ENCODE results near the gene PLEKHH1.

The PLEKHH1 gene

GRCh38 chr14:67574806-67575205 lies 41.7 kb downstream of the PLEKHH1 start:
- no peak overlapping the region for H3K27ac ChIP-seq (ENCODE audit: low read depth, low read length)
- H3K4me3 ChIP-seq (ENCODE audit: low read length): no peak overlapping the region
- H3K4me1 ChIP-seq (ENCODE audit: control insufficient read depth, insufficient read depth, low read length): no peaks in the 10 kb centered on the region
- H3K9ac ChIP-seq (ENCODE audit: low read length): no peak overlapping the region
- H3K36me3 ChIP-seq (ENCODE audit: control insufficient read depth, insufficient read depth, low read length): peaks cover 19% of the 10 kb centered on the region
- H3K27me3 ChIP-seq (ENCODE audit: control insufficient read depth, insufficient read depth, low read length): no peaks in the 10 kb centered on the region

DNA sequence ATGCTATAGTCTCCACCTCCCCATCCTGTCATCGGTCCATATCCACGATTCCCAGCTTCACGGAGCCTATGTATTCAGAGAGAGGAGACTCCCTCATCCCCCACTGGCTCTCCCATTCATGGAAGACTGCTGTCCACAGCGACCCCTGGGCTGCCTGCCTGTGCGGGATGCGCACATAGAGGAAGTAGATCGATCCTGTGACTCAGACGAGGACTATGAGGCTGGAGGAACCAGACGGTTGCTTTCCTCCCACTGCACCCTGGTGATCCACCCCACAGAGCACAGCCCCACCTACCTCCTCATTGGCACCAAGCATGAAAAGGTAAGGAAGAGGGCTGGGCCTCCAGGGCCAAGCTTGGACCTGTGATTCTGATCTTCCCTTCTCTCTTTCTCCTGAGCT lies 42.6 kb downstream of the PLEKHH1 start:
- peaks cover 19% of the 10 kb centered on the region for H3K36me3 ChIP-seq (ENCODE audit: control insufficient read depth, insufficient read depth, low read length)
- H3K27ac ChIP-seq (ENCODE audit: low read depth, low read length): no peak overlapping the region
- no peak overlapping the region for H3K4me3 ChIP-seq (ENCODE audit: low read length)
- H3K4me1 ChIP-seq (ENCODE audit: control insufficient read depth, insufficient read depth, low read length): no peaks in the 10 kb centered on the region
- H3K9ac ChIP-seq (ENCODE audit: low read length): no peak overlapping the region
- no peaks in the 10 kb centered on the region for H3K27me3 ChIP-seq (ENCODE audit: control insufficient read depth, insufficient read depth, low read length)

DNA sequence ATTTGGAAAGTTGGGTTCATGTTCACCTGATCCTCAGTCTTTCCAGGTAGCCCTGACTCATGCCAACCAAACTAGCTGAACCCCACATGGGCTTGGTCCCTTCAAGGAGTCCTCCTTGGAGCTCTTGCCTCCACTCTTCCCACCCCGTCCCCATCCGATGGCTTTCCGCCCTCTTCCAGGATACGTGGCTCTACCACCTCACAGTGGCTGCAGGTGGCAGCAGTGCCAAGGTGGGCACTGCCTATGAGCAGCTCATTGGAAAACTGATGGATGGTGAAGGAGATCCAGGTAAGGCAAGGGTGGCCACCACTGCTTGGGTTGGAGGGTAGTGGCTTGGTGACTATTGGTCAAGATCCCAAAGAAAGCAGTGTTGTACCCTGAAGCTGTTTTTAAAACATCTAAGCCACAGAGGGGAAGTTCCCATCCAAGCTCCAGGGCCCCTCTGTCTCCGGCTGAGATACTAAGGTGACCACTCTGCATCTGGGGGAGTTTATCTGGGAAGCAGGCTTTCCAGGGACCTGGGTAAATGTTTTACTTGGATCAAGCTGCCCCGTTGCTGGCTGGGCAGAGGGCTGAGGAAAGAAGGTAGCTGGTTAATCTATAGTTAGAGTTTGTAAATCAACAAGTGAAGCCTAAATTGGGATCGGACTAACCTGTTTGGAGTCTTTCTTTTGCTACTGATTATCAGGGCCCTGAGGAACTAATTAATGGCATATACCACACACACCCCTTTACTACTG lies 43.3 kb downstream of the PLEKHH1 start:
- H3K36me3 ChIP-seq (ENCODE audit: control insufficient read depth, insufficient read depth, low read length): peaks cover 22% of the 10 kb centered on the region
- H3K4me3 ChIP-seq (ENCODE audit: low read length): no peak overlapping the region
- H3K4me1 ChIP-seq (ENCODE audit: control insufficient read depth, insufficient read depth, low read length): no peaks in the 10 kb centered on the region
- no peak overlapping the region for H3K9ac ChIP-seq (ENCODE audit: low read length)
- H3K27ac ChIP-seq (ENCODE audit: low read depth, low read length): no peak overlapping the region
- no peaks in the 10 kb centered on the region for H3K27me3 ChIP-seq (ENCODE audit: control insufficient read depth, insufficient read depth, low read length)

- Histone ChIP-seq H3K27me3 (ENCODE audit: control insufficient read depth, insufficient read depth, low read length) (no peaks in the 10 kb centered on the region), H3K27ac (ENCODE audit: low read depth, low read length) (no peak overlapping the region), H3K4me3 (ENCODE audit: low read length) (no peak overlapping the region), H3K9ac (ENCODE audit: low read length) (no peak overlapping the region), H3K36me3 (ENCODE audit: control insufficient read depth, insufficient read depth, low read length) (peaks cover 26% of the 10 kb centered on the region), H3K4me1 (ENCODE audit: control insufficient read depth, insufficient read depth, low read length) (no peaks in the 10 kb centered on the region)
These were observed 44.2 kb downstream of the PLEKHH1 start for GRCh38 chr14:67577181-67577808.

DNA sequence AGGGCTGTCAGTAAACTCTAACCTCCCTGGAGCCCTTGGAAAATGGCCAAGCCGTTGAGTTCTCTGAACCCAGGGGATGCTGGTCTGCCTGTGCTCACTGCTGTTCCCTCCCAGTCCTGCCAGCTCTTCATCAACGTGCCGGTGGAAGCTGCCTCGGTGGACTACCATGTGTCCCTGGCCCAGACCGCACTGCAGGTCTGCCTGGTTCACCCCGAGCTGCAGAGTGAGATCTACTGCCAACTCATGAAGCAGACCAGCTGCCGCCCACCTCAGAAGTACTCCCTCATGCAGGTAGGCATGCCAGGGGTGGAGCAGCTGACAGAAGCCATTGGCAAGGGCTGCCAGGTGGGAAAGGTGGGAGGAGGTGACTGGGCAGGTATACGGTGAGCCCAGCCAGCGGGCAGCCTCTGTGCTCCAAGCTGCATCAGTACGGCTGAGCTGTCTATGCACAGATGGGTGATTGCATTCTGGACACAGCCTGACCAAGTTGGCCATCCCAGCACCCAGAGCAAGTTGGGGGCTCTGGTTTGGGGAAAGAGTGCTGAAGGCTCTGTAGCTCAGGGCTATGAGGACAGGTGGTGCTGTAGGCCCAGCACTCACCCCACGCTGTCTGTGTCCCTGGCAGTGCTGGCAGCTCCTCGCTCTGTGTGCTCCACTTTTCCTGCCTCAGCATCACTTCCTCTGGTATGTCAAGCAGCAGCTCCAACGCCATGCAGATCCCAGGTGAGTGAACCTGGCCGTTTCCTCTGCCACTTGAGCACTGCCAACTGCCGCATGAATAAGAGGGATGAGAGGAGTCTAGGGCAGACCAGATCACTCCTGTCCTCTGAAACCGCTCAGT lies 45.0 kb downstream of the PLEKHH1 start:
- peaks cover 26% of the 10 kb centered on the region for H3K36me3 ChIP-seq (ENCODE audit: control insufficient read depth, insufficient read depth, low read length)

GRCh38 chr14:67579040-67579439 lies 46.0 kb downstream of the PLEKHH1 start:
- Histone ChIP-seq H3K9ac (ENCODE audit: low read length) (no peak overlapping the region), H3K27ac (ENCODE audit: low read depth, low read length) (no peak overlapping the region), H3K4me1 (ENCODE audit: control insufficient read depth, insufficient read depth, low read length) (no peaks in the 10 kb centered on the region), H3K36me3 (ENCODE audit: control insufficient read depth, insufficient read depth, low read length) (peaks cover 26% of the 10 kb centered on the region), H3K27me3 (ENCODE audit: control insufficient read depth, insufficient read depth, low read length) (no peaks in the 10 kb centered on the region), H3K4me3 (ENCODE audit: low read length) (no peak overlapping the region)

More for the DNA sequence above, 45.0 kb downstream of the PLEKHH1 start:
- no peaks in the 10 kb centered on the region for H3K27me3 ChIP-seq (ENCODE audit: control insufficient read depth, insufficient read depth, low read length)
- no peaks in the 10 kb centered on the region for H3K4me1 ChIP-seq (ENCODE audit: control insufficient read depth, insufficient read depth, low read length)
- H3K27ac ChIP-seq (ENCODE audit: low read depth, low read length): no peak overlapping the region
- H3K9ac ChIP-seq (ENCODE audit: low read length): no peak overlapping the region
- no peak overlapping the region for H3K4me3 ChIP-seq (ENCODE audit: low read length)

GRCh38 chr14:67579636-67580035 lies 46.5 kb downstream of the PLEKHH1 start:
- peaks cover 26% of the 10 kb centered on the region for H3K36me3 ChIP-seq (ENCODE audit: control insufficient read depth, insufficient read depth, low read length)
- no peaks in the 10 kb centered on the region for H3K4me1 ChIP-seq (ENCODE audit: control insufficient read depth, insufficient read depth, low read length)
- no peak overlapping the region for H3K9ac ChIP-seq (ENCODE audit: low read length)
- no peak overlapping the region for H3K4me3 ChIP-seq (ENCODE audit: low read length)
- no peaks in the 10 kb centered on the region for H3K27me3 ChIP-seq (ENCODE audit: control insufficient read depth, insufficient read depth, low read length)
- no peak overlapping the region for H3K27ac ChIP-seq (ENCODE audit: low read depth, low read length)

DNA sequence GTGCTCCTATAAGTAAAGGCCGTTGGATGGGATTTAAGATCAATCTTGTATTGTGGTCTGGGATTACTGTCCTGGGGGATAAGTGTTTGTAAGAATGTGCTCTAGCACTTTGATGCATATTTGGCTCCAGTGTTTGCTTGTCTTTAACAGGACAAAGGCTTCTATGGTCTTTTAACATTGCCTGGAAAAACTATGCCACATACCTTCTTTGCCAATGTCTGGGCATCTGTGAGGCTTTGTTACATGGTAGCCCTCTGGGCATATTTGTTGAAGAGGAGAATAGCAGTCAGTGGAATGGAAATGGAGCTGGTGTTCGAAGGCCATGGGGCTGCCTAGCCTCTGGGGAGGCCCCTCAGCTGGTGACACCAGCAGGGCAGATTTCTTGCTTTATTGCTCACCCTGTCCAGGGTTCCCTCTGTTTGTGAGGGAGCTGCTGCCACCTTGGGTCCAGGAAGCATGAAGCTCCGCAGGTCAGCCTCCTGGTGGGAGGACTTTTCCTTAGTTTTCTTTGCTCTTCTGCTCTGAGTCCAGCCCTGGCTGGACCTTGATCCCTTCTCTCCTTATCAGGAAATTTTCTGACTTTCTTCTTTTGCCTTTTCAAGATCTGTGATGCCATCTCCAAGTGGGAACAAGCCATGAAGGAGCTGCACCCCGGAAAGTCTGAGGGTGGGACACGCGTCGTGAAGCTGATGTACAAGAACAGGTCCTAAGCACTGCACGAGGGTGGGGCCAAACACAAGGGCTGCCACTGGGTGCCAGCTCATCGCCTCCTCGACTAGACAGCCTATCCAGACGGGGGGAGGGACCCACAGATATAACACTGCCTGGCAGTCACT lies 47.5 kb downstream of the PLEKHH1 start:
- H3K36me3 ChIP-seq (ENCODE audit: control insufficient read depth, insufficient read depth, low read length): peaks cover 22% of the 10 kb centered on the region
- no peaks in the 10 kb centered on the region for H3K4me1 ChIP-seq (ENCODE audit: control insufficient read depth, insufficient read depth, low read length)
- H3K27me3 ChIP-seq (ENCODE audit: control insufficient read depth, insufficient read depth, low read length): no peaks in the 10 kb centered on the region
- no peak overlapping the region for H3K27ac ChIP-seq (ENCODE audit: low read depth, low read length)
- H3K4me3 ChIP-seq (ENCODE audit: low read length): no peak overlapping the region
- no peak overlapping the region for H3K9ac ChIP-seq (ENCODE audit: low read length)

DNA sequence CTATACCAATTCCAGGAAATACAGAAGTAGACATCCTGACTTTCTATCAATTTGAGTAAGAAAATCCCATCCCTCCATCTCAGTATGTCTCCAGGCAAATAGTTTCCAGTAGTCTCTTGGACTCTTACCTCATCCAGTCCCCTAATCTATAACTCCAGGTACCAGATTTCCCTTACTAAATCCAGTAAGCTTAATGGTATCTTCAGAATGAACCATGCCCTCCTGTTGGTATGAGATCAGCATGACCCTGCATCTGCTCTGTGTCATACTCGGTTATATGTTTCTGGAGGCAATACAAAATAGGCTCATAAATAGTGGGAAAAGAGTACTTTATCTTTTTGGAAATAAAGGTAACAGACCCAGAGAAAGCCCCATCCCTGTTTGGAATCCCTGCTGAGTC lies 48.6 kb downstream of the PLEKHH1 start:
- Histone ChIP-seq H3K27me3 (ENCODE audit: control insufficient read depth, insufficient read depth, low read length) (no peaks in the 10 kb centered on the region), H3K36me3 (ENCODE audit: control insufficient read depth, insufficient read depth, low read length) (peaks cover 19% of the 10 kb centered on the region), H3K4me3 (ENCODE audit: low read length) (no peak overlapping the region), H3K27ac (ENCODE audit: low read depth, low read length) (no peak overlapping the region), H3K9ac (ENCODE audit: low read length) (no peak overlapping the region), H3K4me1 (ENCODE audit: control insufficient read depth, insufficient read depth, low read length) (no peaks in the 10 kb centered on the region)

GRCh38 chr14:67582061-67582460 lies 49.0 kb downstream of the PLEKHH1 start:
- Histone ChIP-seq H3K9ac (ENCODE audit: low read length) (no peak overlapping the region), H3K4me1 (ENCODE audit: control insufficient read depth, insufficient read depth, low read length) (no peaks in the 10 kb centered on the region), H3K27ac (ENCODE audit: low read depth, low read length) (no peak overlapping the region), H3K36me3 (ENCODE audit: control insufficient read depth, insufficient read depth, low read length) (peaks cover 19% of the 10 kb centered on the region), H3K4me3 (ENCODE audit: low read length) (no peak overlapping the region), H3K27me3 (ENCODE audit: control insufficient read depth, insufficient read depth, low read length) (no peaks in the 10 kb centered on the region)

DNA sequence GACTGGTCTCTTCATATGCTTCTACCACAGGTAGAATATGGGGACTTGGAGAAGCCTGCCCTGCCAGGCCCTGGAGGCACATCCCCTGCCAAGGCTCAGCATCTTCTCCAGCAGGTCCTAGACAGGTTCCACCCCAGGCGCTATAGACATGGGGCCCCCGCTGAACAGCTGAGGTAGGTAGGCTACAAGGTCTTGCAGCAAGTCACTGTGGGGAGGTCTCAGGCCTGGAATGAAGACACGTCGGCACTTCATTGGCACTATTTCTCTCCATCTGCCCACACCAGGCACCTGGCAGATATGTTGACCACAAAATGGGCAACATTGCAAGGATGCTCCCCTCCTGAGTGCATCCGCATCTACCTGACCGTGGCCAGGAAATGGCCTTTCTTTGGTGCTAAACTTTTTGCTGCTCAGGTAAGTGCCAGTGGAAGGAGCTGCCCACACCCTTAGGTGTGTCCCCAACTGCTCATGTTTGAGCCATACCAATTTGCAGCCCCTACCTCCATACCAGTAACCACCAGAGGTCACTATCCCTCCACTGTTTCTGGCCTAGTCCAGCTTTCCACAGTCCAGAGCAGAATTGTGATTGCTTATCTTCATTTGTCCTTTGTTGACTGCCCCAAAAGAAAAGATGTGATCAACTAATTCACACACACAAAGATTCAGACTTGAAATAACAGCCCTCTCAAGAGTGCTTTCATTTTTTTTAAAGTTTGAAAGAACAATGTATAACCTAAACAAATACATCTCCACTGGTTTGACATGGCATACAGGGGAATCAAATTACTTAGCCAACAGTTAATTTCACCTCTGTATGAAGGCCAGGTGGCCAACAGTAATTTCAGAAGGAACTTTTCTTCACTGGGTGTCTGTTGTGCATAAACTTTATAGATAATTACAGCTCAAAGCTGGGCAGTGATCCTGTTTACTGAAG lies 50.9 kb downstream of the PLEKHH1 start:
- Histone ChIP-seq H3K9ac (ENCODE audit: low read length) (no peak overlapping the region), H3K4me1 (ENCODE audit: control insufficient read depth, insufficient read depth, low read length) (no peaks in the 10 kb centered on the region), H3K36me3 (ENCODE audit: control insufficient read depth, insufficient read depth, low read length) (peaks cover 14% of the 10 kb centered on the region), H3K4me3 (ENCODE audit: low read length) (no peak overlapping the region), H3K27ac (ENCODE audit: low read depth, low read length) (no peak overlapping the region), H3K27me3 (ENCODE audit: control insufficient read depth, insufficient read depth, low read length) (no peaks in the 10 kb centered on the region)

Measured in rectal smooth muscle tissue (tissue), 1 donor.